Measurements from ENCODE around the gene FANCE. TPM values are rescaled to one million over a fixed set of nuclear protein-coding genes. Genes with fewer than 3 reads are reported as not detected.

Gene FANCE
- total RNA-seq (1 to 10 TPM; 9.0 to 9.3 TPM), polyA plus RNA-seq (1 to 10 TPM; 3.2 to 5.5 (median 3.3) TPM), total RNA-seq (7.9 to 27.9 (median 18.4) reads per million in 6 experiments)

GRCh38 chr6:35452183-35453090 lies at the start of gene FANCE:
FANCE (plus strand) TSS chr6:35452338; CDS start chr6:35452546, 208 bp downstream.
- peaks cover 14 to 54% (median 40%) of the 10 kb centered on the region in 4 donors for H3K4me1 Mint-ChIP-seq
- H3K27ac Mint-ChIP-seq = peak within 1 kb of the TSS; percentile 51 to 93 (median 82)
- DNase-seq (peak; percentile 59 to 91 (median 77)), ATAC-seq (peak; percentile 74 to 77)
- no peaks in the 10 kb centered on the region for H3K9me3 Mint-ChIP-seq
- H3K27me3 Mint-ChIP-seq = no peaks in the 10 kb centered on the region
- POLR2A ChIA-PET = interaction anchor here (0.7 to 6.7 kb wide), 14 partner anchors 9 to 167 kb away, joined by 3 to 67 read pairs (median 4); partner anchors contain the start of genes DEF6, PPARD and RPL10A
- H3K36me3 Mint-ChIP-seq = peaks cover 0 to 17% (median 9%) of the 10 kb centered on the region in 3 donors
- H3K4me3 Mint-ChIP-seq = peak within 1 kb of the TSS; percentile 82 to 92 (median 86)

- DNase-seq = no peak
- peak overlapping the region in 5 of 10 donors; percentile 40 to 88 (median 71) for H3K27ac Mint-ChIP-seq
These were observed 49.3 kb upstream of the FANCE start for GRCh38 chr6:35402856-35403191.

DNA sequence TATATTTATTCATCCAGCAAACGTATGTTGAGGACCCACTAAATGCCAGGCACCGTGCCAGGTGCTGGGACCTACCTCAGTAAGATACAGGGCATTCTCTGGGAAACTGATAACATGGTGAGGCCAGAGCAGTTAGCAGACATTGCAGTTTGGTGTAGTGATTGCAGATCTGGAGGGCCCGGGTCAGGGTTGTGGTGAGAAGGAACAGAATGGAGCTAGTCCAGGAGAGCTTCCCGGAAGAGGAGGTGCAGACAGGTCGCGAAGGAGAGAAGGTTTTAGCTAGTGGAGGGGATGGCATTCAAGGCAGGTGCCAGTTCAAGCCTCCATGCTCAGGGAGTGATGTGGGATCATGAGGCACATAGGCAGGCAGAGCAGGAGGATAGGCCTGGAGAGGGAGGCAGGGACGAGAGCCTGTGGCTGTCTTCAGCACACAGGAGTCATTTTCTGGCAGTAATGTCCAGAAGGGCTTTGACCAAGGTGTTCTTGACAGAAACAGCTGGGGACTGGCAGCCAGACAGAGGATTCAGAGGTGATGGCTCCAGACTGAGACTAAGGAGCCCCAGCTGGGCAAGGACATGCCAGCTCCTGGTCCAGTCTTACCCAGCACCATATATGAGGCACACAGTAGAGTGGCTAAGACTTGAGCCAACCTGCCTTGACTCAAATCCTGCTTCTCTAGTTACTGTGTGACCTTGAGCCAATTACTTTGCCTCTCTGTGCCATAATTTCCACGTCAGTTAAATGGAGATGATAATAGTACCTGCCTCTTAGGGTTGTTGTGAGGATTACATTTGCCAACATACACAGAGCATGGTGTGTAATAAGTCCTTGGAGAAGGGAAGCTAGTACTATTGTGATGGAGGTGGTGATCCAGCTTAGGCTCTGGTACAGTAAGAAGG lies 48.3 kb upstream of the FANCE start:
- no peaks in the 10 kb centered on the region for H3K27me3 Mint-ChIP-seq
- no peaks in the 10 kb centered on the region for H3K9me3 Mint-ChIP-seq
- peaks cover 0 to 2% (median 0%) of the 10 kb centered on the region in 3 donors for H3K36me3 Mint-ChIP-seq
- no peak for ATAC-seq
- peak overlapping the region in 1 of 10 donors; percentile 75 for H3K4me3 Mint-ChIP-seq
- DNase-seq = no peak
- peaks cover 11 to 51% (median 32%) of the 10 kb centered on the region in 4 donors for H3K4me1 Mint-ChIP-seq
- H3K27ac Mint-ChIP-seq = peak overlapping the region in 9 of 10 donors; percentile 40 to 88 (median 66)
- POLR2A ChIA-PET = interaction anchor here (0.5 to 0.6 kb wide), 2 partner anchors 35 to 58 kb away, joined by 3 to 5 read pairs; no protein-coding TSS in a partner anchor

More at GRCh38 chr6:35402856-35403191, 49.3 kb upstream of the FANCE start:
- POLR2A ChIA-PET = no interaction called here
- H3K36me3 Mint-ChIP-seq = peaks cover 0 to 10% (median 0%) of the 10 kb centered on the region in 3 donors
- no peaks in the 10 kb centered on the region for H3K9me3 Mint-ChIP-seq
- no peak for ATAC-seq
- no peak overlapping the region for H3K4me3 Mint-ChIP-seq
- peaks cover 13 to 44% (median 35%) of the 10 kb centered on the region in 4 donors for H3K4me1 Mint-ChIP-seq
- H3K27me3 Mint-ChIP-seq = no peaks in the 10 kb centered on the region

GRCh38 chr6:35406711-35407485 lies 45.2 kb upstream of the FANCE start:
- Mint-ChIP-seq H3K4me1 (peaks cover 28 to 66% (median 47%) of the 10 kb centered on the region in 4 donors), H3K9me3 (no peaks in the 10 kb centered on the region), H3K27ac (peak overlapping the region in 7 of 10 donors; percentile 17 to 86 (median 57)), H3K27me3 (no peaks in the 10 kb centered on the region), H3K4me3 (no peak overlapping the region), H3K36me3 (peaks cover 0 to 18% (median 0%) of the 10 kb centered on the region in 3 donors)
- ATAC-seq (no peak), DNase-seq (no peak)
- POLR2A ChIA-PET = interaction anchor here (0.6 kb wide), 3 partner anchors 58 to 1783 kb away, joined by 3 to 6 read pairs (median 4); no protein-coding TSS in a partner anchor

GRCh38 chr6:35409245-35409644 lies 42.9 kb upstream of the FANCE start:
- Mint-ChIP-seq H3K4me3 (no peak overlapping the region), H3K9me3 (no peaks in the 10 kb centered on the region), H3K36me3 (peaks cover 0 to 40% (median 4%) of the 10 kb centered on the region in 3 donors), H3K4me1 (peaks cover 22 to 65% (median 42%) of the 10 kb centered on the region in 4 donors), H3K27me3 (no peaks in the 10 kb centered on the region), H3K27ac (peak overlapping the region in 8 of 10 donors; percentile 21 to 88 (median 80))
- DNase-seq (no peak), ATAC-seq (no peak)
- POLR2A ChIA-PET = interaction anchor here (1.6 kb wide), 1 partner anchor 9 kb away, joined by 6 read pairs; no protein-coding TSS in a partner anchor

DNA sequence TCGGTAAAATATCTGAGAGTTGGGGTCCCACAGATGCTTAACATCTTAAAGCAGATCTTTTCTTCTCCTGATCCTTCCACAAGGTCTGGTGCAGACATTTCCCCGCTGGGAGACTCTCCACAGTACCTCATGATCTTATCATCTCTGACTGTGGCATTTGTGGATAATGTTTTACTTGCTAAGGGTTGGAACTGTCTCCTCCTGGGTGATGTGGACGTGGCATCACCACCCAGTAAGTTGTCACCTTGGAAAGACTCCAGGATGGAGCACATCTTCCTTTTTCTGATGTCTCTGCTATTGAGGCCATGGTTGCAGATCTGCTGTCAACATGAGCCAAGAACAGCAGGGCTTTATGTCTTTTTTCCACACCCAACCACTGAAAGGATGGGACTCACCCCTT lies 42.0 kb upstream of the FANCE start:
- ATAC-seq (no peak), DNase-seq (no peak)
- Mint-ChIP-seq H3K27ac (peak overlapping the region; percentile 64 to 89 (median 84)), H3K4me3 (peak overlapping the region in 6 of 10 donors; percentile 20 to 70 (median 47)), H3K27me3 (no peaks in the 10 kb centered on the region), H3K4me1 (peaks cover 24 to 70% (median 46%) of the 10 kb centered on the region in 4 donors), H3K9me3 (no peaks in the 10 kb centered on the region), H3K36me3 (peaks cover 0 to 48% (median 7%) of the 10 kb centered on the region in 3 donors)
- POLR2A ChIA-PET = interaction anchor here (1.6 kb wide), 1 partner anchor 10 kb away, joined by 6 read pairs; no protein-coding TSS in a partner anchor

DNA sequence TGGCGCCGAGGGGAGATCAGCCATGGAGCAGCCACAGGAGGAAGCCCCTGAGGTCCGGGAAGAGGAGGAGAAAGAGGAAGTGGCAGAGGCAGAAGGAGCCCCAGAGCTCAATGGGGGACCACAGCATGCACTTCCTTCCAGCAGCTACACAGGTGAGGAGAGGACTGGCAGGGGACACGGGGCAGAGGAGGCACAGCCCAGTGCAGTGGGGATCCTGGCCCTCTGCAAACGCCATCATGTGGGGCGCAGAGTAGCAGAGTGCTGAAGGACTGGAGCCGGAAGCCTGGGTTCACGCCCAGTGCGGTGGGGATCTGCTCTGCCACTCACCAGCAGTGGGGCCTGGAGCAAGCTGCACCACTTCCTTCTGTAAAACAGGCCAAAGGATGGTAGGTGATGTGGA lies 41.1 kb upstream of the FANCE start:
- Mint-ChIP-seq H3K36me3 (peaks cover 4 to 57% (median 10%) of the 10 kb centered on the region in 3 donors), H3K27me3 (no peaks in the 10 kb centered on the region), H3K4me1 (peaks cover 26 to 74% (median 51%) of the 10 kb centered on the region in 4 donors), H3K27ac (peak overlapping the region; percentile 68 to 89 (median 88)), H3K9me3 (no peaks in the 10 kb centered on the region), H3K4me3 (peak overlapping the region; percentile 36 to 76 (median 59))
- peak; percentile 85 to 89 for ATAC-seq
- DNase-seq = peak in 5 of 10 donors; percentile 3 to 30 (median 21)
- POLR2A ChIA-PET = interaction anchor here (0.6 to 1.3 kb wide), 2 partner anchors 8 to 101 kb away, joined by 3 to 4 read pairs; no protein-coding TSS in a partner anchor

DNA sequence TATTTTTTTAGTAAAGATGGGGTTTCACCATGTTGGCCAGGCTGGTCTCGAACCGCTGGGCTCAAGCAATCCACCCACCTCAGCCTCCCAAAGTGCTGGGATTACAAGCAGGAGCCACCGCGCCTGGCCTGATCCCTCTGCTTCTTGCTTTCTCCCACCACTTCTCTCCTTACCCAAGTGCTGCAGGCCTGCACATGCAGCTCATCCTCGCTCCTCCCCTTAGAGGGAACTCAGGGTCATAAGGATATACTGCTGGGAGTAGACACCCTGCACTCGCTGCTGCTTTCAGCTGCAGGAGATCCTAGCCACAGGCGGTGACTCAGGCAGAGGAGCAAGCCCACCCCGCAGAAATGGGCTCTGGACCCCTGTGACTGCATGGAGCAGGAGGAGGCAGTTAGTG lies 40.0 kb upstream of the FANCE start:
- ATAC-seq = no peak
- H3K4me1 Mint-ChIP-seq = peaks cover 25 to 72% (median 48%) of the 10 kb centered on the region in 4 donors
- POLR2A ChIA-PET = no interaction called here
- no peaks in the 10 kb centered on the region for H3K27me3 Mint-ChIP-seq
- peaks cover 4 to 65% (median 10%) of the 10 kb centered on the region in 3 donors for H3K36me3 Mint-ChIP-seq
- no peak overlapping the region for H3K4me3 Mint-ChIP-seq
- H3K9me3 Mint-ChIP-seq = no peaks in the 10 kb centered on the region
- peak overlapping the region in 2 of 10 donors; percentile 43 to 48 for H3K27ac Mint-ChIP-seq
- DNase-seq = no peak

GRCh38 chr6:35413911-35414310 lies 38.2 kb upstream of the FANCE start:
- no peak overlapping the region for H3K4me3 Mint-ChIP-seq
- no peak for DNase-seq
- no peaks in the 10 kb centered on the region for H3K9me3 Mint-ChIP-seq
- ATAC-seq = no peak
- peak overlapping the region in 3 of 10 donors; percentile 51 to 52 (median 52) for H3K27ac Mint-ChIP-seq
- H3K36me3 Mint-ChIP-seq = peaks cover 4 to 73% (median 10%) of the 10 kb centered on the region in 3 donors
- peaks cover 32 to 76% (median 59%) of the 10 kb centered on the region in 4 donors for H3K4me1 Mint-ChIP-seq
- no peaks in the 10 kb centered on the region for H3K27me3 Mint-ChIP-seq
- POLR2A ChIA-PET = interaction anchor here (0.7 kb wide), 1 partner anchor 15 kb away, joined by 5 read pairs; no protein-coding TSS in a partner anchor

GRCh38 chr6:35415065-35415891 lies 36.9 kb upstream of the FANCE start:
- no peak overlapping the region for H3K4me3 Mint-ChIP-seq
- peaks cover 32 to 78% (median 60%) of the 10 kb centered on the region in 4 donors for H3K4me1 Mint-ChIP-seq
- H3K27me3 Mint-ChIP-seq = no peaks in the 10 kb centered on the region
- H3K27ac Mint-ChIP-seq = peak overlapping the region in 9 of 10 donors; percentile 27 to 91 (median 75)
- DNase-seq (peak in 1 of 10 donors; percentile 13), ATAC-seq (peak in 1 of 2 donors; percentile 26)
- no peaks in the 10 kb centered on the region for H3K9me3 Mint-ChIP-seq
- peaks cover 4 to 75% (median 10%) of the 10 kb centered on the region in 3 donors for H3K36me3 Mint-ChIP-seq
- POLR2A ChIA-PET = interaction anchor here (1.0 to 1.4 kb wide), 2 partner anchors 53 to 67 kb away, joined by 3 read pairs; partner anchors contain the start of gene RPL10A

All from naive thymus-derived CD8-positive, alpha-beta T cell (primary cell).